ENCODE results near the gene NFYC. TPM values are rescaled to one million over a fixed set of nuclear protein-coding genes. Genes with fewer than 3 reads are reported as not detected.

Gene NFYC
- total RNA-seq, 1 experiment from 2014 or later: 65.5 TPM

GRCh38 chr1:40774266-40774998 lies 82.9 kb downstream of the NFYC start:
- peak; percentile 77 for DNase-seq
- BruUV-seq (replicated peaks): no TSS peak
- CTCF ChIA-PET: interaction anchor here (0.6 to 2.0 kb wide), 9 partner anchors 8 to 181 kb away, joined by 3 to 14 read pairs (median 4); partner anchors contain the start of gene NFYC
- intact Hi-C loops (cut with micrococcal nuclease; ENCODE audit: unreplicated experiment): loop anchor here (2.0 to 10.0 kb wide), 2 partner anchors 70 to 178 kb away; no protein-coding TSS in a partner anchor
- Mint-ChIP-seq H3K27ac (ENCODE audit: unreplicated experiment) (no peak overlapping the region), H3K27me3 (ENCODE audit: unreplicated experiment) (no peaks in the 10 kb centered on the region), H3K9me3 (ENCODE audit: low read depth, unreplicated experiment) (peaks cover 2% of the 10 kb centered on the region), H3K4me1 (ENCODE audit: low read depth, unreplicated experiment) (peaks cover 5% of the 10 kb centered on the region), H3K4me3 (ENCODE audit: low read depth, unreplicated experiment) (no peak overlapping the region), H3K36me3 (ENCODE audit: insufficient read depth, unreplicated experiment) (peaks cover 5% of the 10 kb centered on the region)
- peak; percentile 88 for TF ChIP-seq CTCF (IDR thresholded peaks at IDR 0.05; ENCODE audit: unreplicated experiment)

DNA sequence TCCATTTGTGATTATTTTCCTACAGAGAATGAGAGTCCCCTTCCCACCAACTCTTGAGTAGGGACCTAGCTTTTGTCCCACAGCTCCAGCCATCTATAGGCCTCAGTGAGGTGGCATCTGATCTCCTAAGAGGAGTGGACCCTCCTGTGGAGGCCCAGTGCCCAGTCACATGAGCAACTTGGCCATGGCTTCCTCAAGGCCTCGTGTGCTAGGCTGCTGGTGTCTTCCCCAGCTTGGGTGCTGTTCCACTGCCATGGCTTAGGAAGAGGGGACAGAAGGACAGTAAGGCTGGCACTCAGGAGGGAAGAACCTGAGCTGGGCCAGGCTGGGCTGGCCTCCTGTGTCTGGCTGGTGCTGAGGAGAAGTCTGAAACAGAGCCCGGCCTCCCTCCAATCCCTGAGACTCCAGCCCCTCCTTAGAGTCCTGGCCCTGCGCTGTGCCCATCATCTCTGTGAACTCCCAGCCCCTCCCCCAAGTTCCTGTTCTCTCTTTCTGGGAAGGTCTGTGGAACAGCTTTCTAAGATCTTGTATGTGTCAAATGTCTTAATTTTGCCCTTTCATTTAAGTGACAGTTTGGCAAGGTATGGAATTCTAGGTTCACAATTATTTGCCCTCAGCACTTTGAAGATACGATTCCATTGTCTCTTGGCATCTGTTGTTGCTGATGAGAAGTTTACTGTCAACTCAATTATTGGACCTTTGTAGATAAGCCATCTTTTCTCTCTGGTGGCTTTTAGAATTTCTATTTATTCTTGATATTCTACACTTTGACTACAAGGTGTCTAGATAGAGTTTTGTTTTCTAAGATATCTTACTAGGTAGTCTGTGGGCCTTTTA lies 85.0 kb downstream of the NFYC start:
- no peak for TF ChIP-seq CTCF (IDR thresholded peaks at IDR 0.05; ENCODE audit: unreplicated experiment)
- H3K27ac Mint-ChIP-seq (ENCODE audit: unreplicated experiment): no peak overlapping the region
- no peak for DNase-seq
- intact Hi-C loops (cut with micrococcal nuclease; ENCODE audit: unreplicated experiment): loop anchor here (10.0 kb wide), 1 partner anchor 68 kb away; no protein-coding TSS in a partner anchor
- no TSS peak for BruUV-seq (replicated peaks)
- H3K27me3 Mint-ChIP-seq (ENCODE audit: unreplicated experiment): no peaks in the 10 kb centered on the region
- CTCF ChIA-PET: no interaction called here
- peaks cover 2% of the 10 kb centered on the region for H3K9me3 Mint-ChIP-seq (ENCODE audit: low read depth, unreplicated experiment)
- H3K4me3 Mint-ChIP-seq (ENCODE audit: low read depth, unreplicated experiment): no peak overlapping the region
- H3K4me1 Mint-ChIP-seq (ENCODE audit: low read depth, unreplicated experiment): peaks cover 15% of the 10 kb centered on the region
- H3K36me3 Mint-ChIP-seq (ENCODE audit: insufficient read depth, unreplicated experiment): no peaks in the 10 kb centered on the region

DNA sequence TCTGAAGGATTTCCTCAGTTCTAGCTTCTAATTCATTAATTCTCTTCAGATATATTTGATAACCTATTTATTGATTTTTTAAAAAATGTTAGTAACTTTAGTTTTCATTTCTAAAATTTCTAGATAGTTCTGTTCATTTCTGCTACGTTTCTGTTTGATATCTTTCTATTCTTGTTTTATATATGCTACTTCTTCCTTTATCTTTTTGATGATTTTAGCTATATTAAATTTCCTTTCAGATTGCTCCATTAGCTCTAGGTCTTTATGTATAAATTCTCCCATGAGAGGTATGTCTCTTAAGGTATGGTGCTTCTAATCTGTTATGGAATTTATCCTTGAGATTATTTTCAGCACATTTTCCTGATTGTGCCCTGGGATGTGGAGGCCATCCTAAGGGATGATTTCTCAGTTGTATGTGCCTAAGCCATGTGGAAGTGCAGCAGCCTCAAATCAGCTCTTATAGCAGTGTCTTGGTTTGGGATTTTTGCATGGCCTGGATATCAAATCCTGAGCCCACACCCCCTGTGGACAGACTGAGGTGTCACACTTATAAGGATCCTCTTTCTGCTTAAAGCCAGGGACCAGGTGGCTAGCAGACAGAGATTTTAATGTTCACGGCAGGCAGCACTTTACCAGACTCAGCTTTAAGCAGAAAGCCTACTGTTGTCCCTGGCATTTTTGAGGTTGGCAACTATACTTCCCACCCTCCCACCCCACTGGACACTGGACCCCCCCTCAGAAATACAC lies 85.9 kb downstream of the NFYC start:
- peaks cover 7% of the 10 kb centered on the region for H3K27me3 Mint-ChIP-seq (ENCODE audit: unreplicated experiment)
- TF ChIP-seq CTCF (IDR thresholded peaks at IDR 0.05; ENCODE audit: unreplicated experiment): no peak
- DNase-seq: no peak
- no peak overlapping the region for H3K4me3 Mint-ChIP-seq (ENCODE audit: low read depth, unreplicated experiment)
- peaks cover 24% of the 10 kb centered on the region for H3K4me1 Mint-ChIP-seq (ENCODE audit: low read depth, unreplicated experiment)
- no TSS peak for BruUV-seq (replicated peaks)
- intact Hi-C loops (cut with micrococcal nuclease; ENCODE audit: unreplicated experiment): loop anchor here (10.0 kb wide), 1 partner anchor 67 kb away; no protein-coding TSS in a partner anchor
- peaks cover 2% of the 10 kb centered on the region for H3K9me3 Mint-ChIP-seq (ENCODE audit: low read depth, unreplicated experiment)
- H3K36me3 Mint-ChIP-seq (ENCODE audit: insufficient read depth, unreplicated experiment): no peaks in the 10 kb centered on the region
- CTCF ChIA-PET: no interaction called here
- H3K27ac Mint-ChIP-seq (ENCODE audit: unreplicated experiment): no peak overlapping the region

Data from Calu3 (cell line).